Measurements from ENCODE around the gene TIGD3. TPM values are rescaled to one million over a fixed set of nuclear protein-coding genes. Genes with fewer than 3 reads are reported as not detected.

The TIGD3 gene
- total RNA-seq, 4 donors from 2014 or later = 0.27 to 0.67 TPM; not detected in 2

GRCh38 chr11:65320386-65321075, 34.0 kb upstream of the TIGD3 start:
- no peak for ATAC-seq
- Histone ChIP-seq H3K36me3 (peaks cover 0 to 39% of the 10 kb centered on the region in 2 donors), H3K27ac (peak overlapping the region in 2 of 4 donors; percentile 48 to 99), H3K9me3 (no peaks in the 10 kb centered on the region), H3K4me3 (no peak overlapping the region), H3K4me1 (peaks cover 0 to 79% (median 25%) of the 10 kb centered on the region in 3 donors), H3K27me3 (no peaks in the 10 kb centered on the region)
- 73 to 90% methylated on average over 2 to 8 of the region's 22 CpGs for WGBS, 2 donors (ENCODE audit: low coverage in 1 of 2)
- TF ChIP-seq CTCF (IDR thresholded peaks at IDR 0.05) (no peak), EP300 (IDR thresholded peaks at IDR 0.05) (no peak), POLR2AphosphoS5 (IDR thresholded peaks at IDR 0.05) (no peak), POLR2A (IDR thresholded peaks at IDR 0.05) (no peak)

GRCh38 chr11:65321076-65321475, 33.5 kb upstream of the TIGD3 start:
- Histone ChIP-seq H3K27me3 (no peaks in the 10 kb centered on the region), H3K36me3 (peaks cover 0 to 39% of the 10 kb centered on the region in 2 donors), H3K4me3 (no peak overlapping the region), H3K4me1 (peaks cover 0 to 74% (median 25%) of the 10 kb centered on the region in 3 donors), H3K9me3 (no peaks in the 10 kb centered on the region), H3K27ac (peak overlapping the region in 3 of 4 donors; percentile 48 to 99 (median 52))
- 58% methylated on average over 2 of the region's 15 CpGs; no CpG with 5 or more reads in 1 of the 2 donors for WGBS, 2 donors (ENCODE audit: low coverage in 1 of 2)
- no peak for TF ChIP-seq POLR2AphosphoS5 (IDR thresholded peaks at IDR 0.05)
- TF ChIP-seq POLR2A (IDR thresholded peaks at IDR 0.05) = no peak
- TF ChIP-seq EP300 (IDR thresholded peaks at IDR 0.05) = no peak
- TF ChIP-seq CTCF (IDR thresholded peaks at IDR 0.05) = no peak
- no peak for ATAC-seq

- ATAC-seq = peak; percentile 27
- H3K4me3 ChIP-seq = no peak overlapping the region
- H3K9me3 ChIP-seq = no peaks in the 10 kb centered on the region
- peaks cover 0 to 39% of the 10 kb centered on the region in 2 donors for H3K36me3 ChIP-seq
- 31 to 77% methylated on average over 2 to 3 of the region's 13 CpGs for WGBS, 2 donors (ENCODE audit: low coverage in 1 of 2)
- peaks cover 0 to 65% (median 25%) of the 10 kb centered on the region in 3 donors for H3K4me1 ChIP-seq
- no peaks in the 10 kb centered on the region for H3K27me3 ChIP-seq
- TF ChIP-seq EP300 (IDR thresholded peaks at IDR 0.05) (no peak), POLR2AphosphoS5 (IDR thresholded peaks at IDR 0.05) (peak; percentile 4), POLR2A (IDR thresholded peaks at IDR 0.05) (no peak), CTCF (IDR thresholded peaks at IDR 0.05) (no peak)
- peak overlapping the region in 3 of 4 donors; percentile 48 to 99 (median 52) for H3K27ac ChIP-seq
Measured at GRCh38 chr11:65321828-65322485, 32.6 kb upstream of the TIGD3 start.

- H3K4me1 ChIP-seq = peaks cover 0 to 48% (median 19%) of the 10 kb centered on the region in 3 donors
- H3K27me3 ChIP-seq = no peaks in the 10 kb centered on the region
- no peaks in the 10 kb centered on the region for H3K9me3 ChIP-seq
- H3K36me3 ChIP-seq = peaks cover 0 to 39% of the 10 kb centered on the region in 2 donors
- peak; percentile 41 for ATAC-seq
- 44 to 82% methylated on average over 3 to 11 of the region's 12 CpGs for WGBS, 2 donors (ENCODE audit: low coverage in 1 of 2)
- no peak for TF ChIP-seq POLR2A (IDR thresholded peaks at IDR 0.05)
- TF ChIP-seq EP300 (IDR thresholded peaks at IDR 0.05) = no peak
- TF ChIP-seq CTCF (IDR thresholded peaks at IDR 0.05) = no peak
- no peak for TF ChIP-seq POLR2AphosphoS5 (IDR thresholded peaks at IDR 0.05)
- no peak overlapping the region for H3K4me3 ChIP-seq
- H3K27ac ChIP-seq = peak overlapping the region in 3 of 4 donors; percentile 12 to 43 (median 35)
Measured at GRCh38 chr11:65323813-65324212, 30.7 kb upstream of the TIGD3 start.

All from gastroesophageal sphincter (tissue), 4 donors.